GM21717 (cell line): Measurements from ENCODE around the gene SAP25.

Experiments used
- ATAC-seq: cut with Tn5 transposase; IDR thresholded peaks from one replicate; pipeline ENCODE4 v1.9.1; 2021; ENCODE audit warnings: mild to moderate bottlenecking, moderate library complexity; ENCODE audit not compliant: unreplicated experiment

Gene SAP25

GRCh38 chr7:100573691-100574361, at the start of gene SAP25:
TSS of gene SAP25 (minus strand) at chr7:100573900. CDS start at chr7:100573742, 158 bp downstream.
- no peak for ATAC-seq

- ATAC-seq = no peak
Observed at GRCh38 chr7:100621554-100621953, 47.9 kb upstream of the SAP25 start.

GRCh38 chr7:100620804-100621203, 47.1 kb upstream of the SAP25 start:
- no peak for ATAC-seq

GRCh38 chr7:100620239-100620638, 46.5 kb upstream of the SAP25 start:
- ATAC-seq = no peak

GRCh38 chr7:100614308-100614861, 40.7 kb upstream of the SAP25 start:
- no peak for ATAC-seq

GRCh38 chr7:100613412-100614175, 39.9 kb upstream of the SAP25 start:
- no peak for ATAC-seq

GRCh38 chr7:100612730-100613390, 39.2 kb upstream of the SAP25 start:
- ATAC-seq = no peak

- ATAC-seq = peak; percentile 89
Observed at GRCh38 chr7:100611983-100612729, 38.5 kb upstream of the SAP25 start, which contains the start of gene MOSPD3. TSS of gene MOSPD3 (plus strand) at chr7:100612540. CDS start at chr7:100612792, 252 bp downstream.

GRCh38 chr7:100609958-100610357, 36.3 kb upstream of the SAP25 start:
- no peak for ATAC-seq

GRCh38 chr7:100607111-100607510, 33.4 kb upstream of the SAP25 start:
- no peak for ATAC-seq

GRCh38 chr7:100606313-100606712, 32.6 kb upstream of the SAP25 start:
- no peak for ATAC-seq

GRCh38 chr7:100604976-100605911, 31.5 kb upstream of the SAP25 start:
- ATAC-seq = peak; percentile 13

GRCh38 chr7:100604028-100604975, 30.6 kb upstream of the SAP25 start:
- ATAC-seq = peak; percentile 40

- ATAC-seq = no peak
Observed at GRCh38 chr7:100603726-100604027, 30.0 kb upstream of the SAP25 start.

GRCh38 chr7:100602889-100603725, 29.4 kb upstream of the SAP25 start:
- ATAC-seq = no peak

- no peak for ATAC-seq
Observed at GRCh38 chr7:100600730-100601038, 27.0 kb upstream of the SAP25 start.

GRCh38 chr7:100599911-100600729, 26.4 kb upstream of the SAP25 start:
- ATAC-seq = no peak
